ENCODE data around the gene ALOXE3.
A peak's percentile ranks its signal among the peaks of the same experiment; 100 is the strongest.
"Not testable (repeated sequence)": the region's sequence is repeated elsewhere in the genome, so short reads cannot be mapped to it uniquely, and the experiment has no call there.

ALOXE3 gene

DNA sequence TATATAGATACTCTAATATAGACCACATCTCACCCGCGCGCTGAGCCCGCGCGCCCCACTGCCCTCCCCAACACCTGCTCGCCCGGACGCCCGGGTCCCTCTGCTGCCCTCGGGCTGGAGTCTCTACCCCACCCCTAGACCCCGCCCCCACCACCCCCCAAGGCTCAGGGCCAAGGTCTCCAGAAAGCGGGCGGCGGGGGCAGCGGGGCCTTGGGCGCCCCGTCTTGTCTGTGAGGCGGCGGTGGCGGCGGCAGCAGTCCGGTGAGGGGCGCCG lies 3.0 kb upstream of the ALOXE3 start:
- no peak for DNase-seq

DNA sequence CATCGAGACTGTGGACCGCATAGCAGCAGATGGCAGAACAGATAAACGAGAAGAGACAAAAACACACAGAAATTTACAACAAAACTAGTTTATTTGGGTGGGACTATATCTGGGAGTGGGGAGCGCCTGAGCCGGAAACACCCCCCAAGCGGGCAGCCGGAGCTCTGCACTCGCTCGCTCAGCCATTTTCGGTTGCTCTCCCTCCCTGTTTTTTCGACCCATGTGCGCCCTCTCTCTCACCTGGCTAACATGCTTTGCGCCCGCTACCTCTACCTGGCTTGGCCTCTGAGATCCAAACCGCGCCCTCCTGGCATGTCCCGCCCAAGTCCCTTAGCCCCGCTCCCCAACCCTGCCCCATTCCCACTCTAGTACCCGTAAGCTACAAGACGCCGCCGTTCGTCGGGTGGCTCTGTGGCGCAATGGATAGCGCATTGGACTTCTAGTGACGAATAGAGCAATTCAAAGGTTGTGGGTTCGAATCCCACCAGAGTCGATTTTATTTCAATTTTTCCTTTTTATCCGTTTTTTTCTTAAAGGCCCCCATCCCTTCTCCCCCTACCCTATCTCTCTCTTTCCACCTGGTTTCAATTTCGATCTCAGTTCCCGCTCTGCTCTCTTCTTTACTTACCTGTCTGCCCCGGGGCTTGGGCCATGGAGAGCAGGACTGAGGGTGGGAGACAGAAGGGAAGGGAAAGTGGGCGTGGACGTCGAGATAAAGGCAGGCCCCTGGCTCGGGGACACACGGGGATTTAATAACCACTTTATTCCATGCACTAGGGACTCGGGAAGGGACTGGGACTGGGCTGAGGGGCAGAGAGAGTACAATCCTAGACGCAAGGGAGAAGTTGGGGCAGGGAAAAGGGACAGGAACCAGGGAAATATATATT lies 2.4 kb upstream of the ALOXE3 start:
- DNase-seq = peak; percentile 91

DNA sequence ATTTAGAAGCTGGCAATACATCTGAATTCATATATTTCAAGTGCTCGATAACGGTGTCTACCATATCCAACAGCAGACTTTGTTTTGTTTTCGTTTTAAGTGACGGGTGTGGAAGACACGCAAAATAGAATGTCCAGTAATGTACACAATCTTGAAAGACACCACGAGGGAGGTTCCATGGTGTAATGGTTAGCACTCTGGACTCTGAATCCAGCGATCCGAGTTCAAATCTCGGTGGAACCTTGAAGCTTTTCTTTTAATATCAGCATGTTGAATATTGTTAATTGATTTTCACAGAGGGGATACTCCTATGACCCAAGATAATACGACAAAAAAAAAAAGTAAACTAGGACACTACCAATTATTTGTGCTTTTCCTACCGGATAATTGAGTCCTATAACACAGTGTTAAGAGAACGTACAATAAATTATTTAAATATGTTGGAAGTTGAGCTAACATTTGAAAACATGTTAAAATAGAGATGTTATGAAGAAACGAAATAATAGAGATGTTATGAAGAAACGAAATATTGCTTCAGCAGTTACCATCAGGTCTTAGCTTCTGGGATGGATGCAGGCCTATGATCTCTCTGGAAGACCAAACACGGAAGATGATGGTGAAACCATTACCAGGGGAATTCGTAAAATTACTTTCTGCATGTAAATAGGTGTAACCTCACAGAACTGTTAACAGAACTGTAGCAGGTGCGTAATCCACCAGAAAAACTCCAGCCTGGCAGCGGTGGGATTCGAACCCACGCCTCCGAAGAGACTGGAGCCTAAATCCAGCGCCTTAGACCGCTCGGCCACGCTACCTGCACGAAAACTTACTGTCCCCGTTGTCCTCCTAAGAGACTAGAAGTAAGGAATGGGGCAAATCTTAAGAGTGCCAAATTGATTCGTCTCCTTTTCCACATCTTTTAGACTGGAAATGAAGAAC lies 1.5 kb upstream of the ALOXE3 start:
- DNase-seq = peak; percentile 97

DNA sequence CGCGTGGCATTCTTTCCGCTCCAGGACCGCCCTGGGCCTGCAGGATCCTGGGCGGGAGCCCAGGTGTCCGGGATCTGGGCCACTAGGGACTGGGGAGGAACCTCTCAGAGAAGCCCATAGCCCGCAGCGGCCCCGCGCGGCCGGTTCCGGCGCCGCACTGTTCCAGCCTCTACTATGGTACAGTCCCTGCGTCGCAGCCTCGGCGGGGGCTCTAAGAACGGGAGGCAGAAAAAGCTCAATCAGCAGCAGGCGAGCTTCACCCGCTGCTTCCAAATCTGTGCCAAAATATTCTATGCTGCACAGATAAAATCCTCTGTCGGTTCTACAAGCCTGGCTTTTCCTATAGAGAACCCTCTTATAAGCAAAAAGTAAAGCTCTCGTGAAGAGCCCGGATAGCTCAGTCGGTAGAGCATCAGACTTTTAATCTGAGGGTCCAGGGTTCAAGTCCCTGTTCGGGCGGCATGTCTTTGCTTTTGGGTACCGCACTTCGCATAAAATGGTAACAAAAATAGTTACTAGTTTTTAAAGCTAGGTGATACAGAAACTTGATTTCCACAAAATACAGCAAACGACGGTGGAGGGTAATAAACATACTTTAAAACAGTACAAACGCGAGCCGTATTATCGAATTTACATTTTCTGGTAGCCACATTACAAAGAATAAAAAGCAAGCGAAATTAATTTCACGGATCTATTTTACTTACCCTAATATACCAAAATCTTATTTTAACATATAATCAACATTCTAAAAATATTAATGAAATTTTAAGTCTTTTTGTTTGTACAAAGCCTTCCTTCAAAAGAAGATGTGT lies 661 bp upstream of the ALOXE3 start:
- peak; percentile 96 for DNase-seq

DNA sequence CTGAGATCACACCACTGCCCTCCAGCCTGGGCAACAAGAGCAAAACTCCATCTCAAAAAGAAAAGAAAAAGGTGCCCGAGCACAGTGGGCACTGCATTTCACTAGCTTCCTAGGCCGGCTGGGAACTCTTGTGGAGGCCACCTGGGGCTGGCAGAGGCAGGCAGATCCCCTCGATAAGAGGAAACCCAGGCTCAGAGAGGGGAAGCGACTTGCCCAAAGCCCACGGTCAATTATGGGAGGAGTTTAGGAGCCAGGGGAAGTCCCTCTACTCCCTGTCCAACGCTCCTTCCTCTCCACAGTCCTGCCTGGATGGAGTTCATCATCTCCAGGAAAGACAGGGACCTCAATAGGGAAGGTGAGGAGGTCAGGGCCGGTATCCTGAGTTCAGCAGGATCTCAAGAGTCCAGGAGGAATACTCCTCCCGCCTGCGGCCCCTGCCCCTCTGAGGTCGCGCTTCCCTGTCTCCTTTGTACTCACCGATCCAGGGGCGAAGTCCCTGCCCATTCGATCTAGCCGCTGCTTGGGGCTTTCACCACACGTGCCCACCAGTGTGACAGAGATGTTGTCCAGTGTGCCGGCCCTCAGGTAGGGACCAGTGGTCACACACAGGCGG lies 841 bp downstream of the ALOXE3 start:
- no peak for DNase-seq

GRCh38 chr17:8116776-8117175 lies 1.5 kb downstream of the ALOXE3 start:
- no peak for DNase-seq

- no peak for DNase-seq
Observed at GRCh38 chr17:8110907-8111306, 7.4 kb downstream of the ALOXE3 start.

- DNase-seq = no peak
Observed at GRCh38 chr17:8110456-8110804, 7.9 kb downstream of the ALOXE3 start.

- peak; percentile 41 for DNase-seq
Observed at GRCh38 chr17:8109661-8110455, 8.5 kb downstream of the ALOXE3 start.

- DNase-seq = no peak
Observed at GRCh38 chr17:8108972-8109660, 9.2 kb downstream of the ALOXE3 start.

DNA sequence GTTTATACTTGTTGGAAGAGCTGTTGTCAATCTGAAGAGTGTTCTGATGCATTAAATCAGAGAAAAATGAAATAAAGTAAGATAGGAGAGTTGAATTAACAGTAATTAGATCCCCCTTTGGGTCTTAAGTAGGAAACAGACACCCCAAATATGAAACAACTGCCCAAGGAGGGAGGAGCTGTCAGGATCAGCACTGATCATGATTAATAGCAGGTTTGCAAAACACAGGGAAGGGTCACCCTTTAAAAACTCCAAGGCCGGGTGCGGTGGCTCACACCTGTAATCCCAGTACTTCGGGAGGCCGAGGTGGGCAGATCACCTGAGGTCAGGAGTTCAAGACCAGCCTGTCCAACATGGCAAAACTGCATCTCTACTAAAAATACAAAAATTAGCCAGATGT lies 11.3 kb downstream of the ALOXE3 start:
- DNase-seq = not testable (repeated sequence)

- no peak for DNase-seq
Observed at GRCh38 chr17:8105957-8106398, 12.3 kb downstream of the ALOXE3 start.

GRCh38 chr17:8104911-8105310 lies 13.4 kb downstream of the ALOXE3 start:
- no peak for DNase-seq

DNA sequence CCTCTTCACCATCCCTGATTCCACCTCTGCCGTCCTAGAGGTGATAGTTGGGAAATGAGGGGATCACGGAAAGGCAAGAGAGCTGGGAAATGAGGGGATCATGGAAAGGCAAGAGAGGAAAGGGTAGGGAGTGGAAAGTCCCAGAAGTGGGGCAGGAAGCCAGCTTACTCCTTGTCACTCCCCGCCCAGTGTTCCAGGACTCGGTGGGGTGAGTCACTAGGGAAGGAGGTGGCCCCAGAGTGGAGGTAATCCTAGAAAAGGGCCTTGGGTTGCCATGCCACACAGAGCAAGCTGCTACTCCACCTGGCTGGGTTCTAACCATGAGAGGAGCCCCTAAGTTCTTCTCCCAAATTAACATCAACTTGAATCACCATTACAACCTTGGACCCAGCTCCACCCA lies 14.8 kb downstream of the ALOXE3 start:
- DNase-seq = no peak

- no peak for DNase-seq
Observed at GRCh38 chr17:8101721-8102120, 16.6 kb downstream of the ALOXE3 start.

DNA sequence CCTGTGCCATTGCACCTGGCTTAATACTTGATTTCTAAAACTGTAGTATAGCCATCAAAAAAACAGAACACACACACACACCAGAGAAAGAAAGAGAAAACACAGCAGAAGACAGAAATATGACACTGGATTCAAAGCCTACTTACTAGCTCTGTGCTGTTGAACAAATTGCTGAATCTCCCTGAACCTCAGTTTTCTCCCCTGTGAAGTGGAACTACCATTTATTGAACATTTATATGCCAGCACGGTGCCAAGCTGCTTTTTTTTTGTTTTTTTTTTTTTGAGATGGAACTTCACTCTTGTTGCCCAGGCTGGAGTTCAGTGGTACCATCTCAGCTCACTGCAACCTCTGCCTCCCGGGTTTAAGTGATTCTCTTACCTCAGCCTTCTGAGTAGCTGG lies 17.6 kb downstream of the ALOXE3 start:
- DNase-seq = no peak

DNA sequence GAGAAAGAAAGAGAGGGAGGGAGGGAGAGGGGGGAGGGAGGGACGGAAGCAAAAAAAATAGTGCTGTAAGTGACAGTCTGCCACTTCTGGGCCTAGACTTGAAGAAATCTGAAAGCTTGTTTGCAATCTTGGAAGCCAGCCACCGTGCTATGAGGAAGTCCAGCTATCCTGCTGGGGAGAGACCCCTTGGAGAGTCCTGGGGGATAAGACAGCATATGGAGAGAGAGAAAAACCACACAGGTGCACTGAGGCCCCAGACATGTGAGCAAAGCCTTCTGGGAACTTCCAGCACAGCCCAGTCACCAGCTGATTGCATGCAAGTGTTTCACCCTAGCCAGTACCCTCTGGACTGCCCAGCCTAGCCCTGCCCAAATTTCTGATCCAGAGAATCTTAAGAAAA lies 18.2 kb downstream of the ALOXE3 start:
- DNase-seq = no peak

- DNase-seq = no peak
Observed at GRCh38 chr17:8096541-8096940, 21.8 kb downstream of the ALOXE3 start.

DNA sequence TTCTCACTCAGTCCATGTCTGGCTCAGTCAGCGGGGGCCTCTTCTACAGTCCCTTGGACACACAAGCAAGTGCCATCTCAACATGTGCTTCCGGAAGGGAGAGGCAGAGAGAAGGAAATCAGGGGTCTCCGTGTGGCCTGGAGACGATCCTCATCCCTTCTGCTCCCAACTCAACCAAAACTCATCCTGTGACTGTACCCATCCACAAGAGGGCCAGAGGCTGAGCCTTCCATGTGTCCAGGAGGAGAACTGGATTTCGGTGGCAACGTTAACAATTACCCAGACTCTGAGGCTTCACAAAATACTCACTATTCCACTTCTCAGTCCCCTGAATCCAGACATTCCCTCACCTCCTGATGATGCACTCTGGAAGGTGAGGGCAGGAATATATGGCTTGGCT lies 23.0 kb downstream of the ALOXE3 start:
- DNase-seq = no peak

GRCh38 chr17:8091033-8091687 lies 27.2 kb downstream of the ALOXE3 start:
- no peak for DNase-seq

GRCh38 chr17:8089728-8090127 lies 28.6 kb downstream of the ALOXE3 start:
- no peak for DNase-seq
